ENCODE measurements around the gene ARRB2.

The ARRB2 gene

GRCh38 chr17:4759776-4760236 lies 49.4 kb downstream of the ARRB2 start:
- H2AFZ ChIP-seq (ENCODE audit: low read length): no peak overlapping the region
- H4K20me1 ChIP-seq (ENCODE audit: insufficient read depth, low read length): no peaks in the 10 kb centered on the region
- H3K9me2 ChIP-seq (ENCODE audit: low read depth, low read length): no peaks in the 10 kb centered on the region
- H3K79me2 ChIP-seq (ENCODE audit: insufficient read depth, low read length): no peaks in the 10 kb centered on the region
- H3K9me3 ChIP-seq (ENCODE audit: low read length): no peaks in the 10 kb centered on the region
- no peak overlapping the region for H3K4me2 ChIP-seq (ENCODE audit: low read length)
- no peaks in the 10 kb centered on the region for H3F3A ChIP-seq (ENCODE audit: insufficient read depth, low read length)
- H3K36me3 ChIP-seq (ENCODE audit: insufficient read depth, low read length): no peaks in the 10 kb centered on the region
- H3K4me1 ChIP-seq (ENCODE audit: insufficient read depth, low read length, severe bottlenecking): no peaks in the 10 kb centered on the region
- H3K4me3 ChIP-seq (ENCODE audit: low read depth, low read length, poor library complexity, severe bottlenecking): no peak overlapping the region
- TF ChIP-seq, protein P1, sequence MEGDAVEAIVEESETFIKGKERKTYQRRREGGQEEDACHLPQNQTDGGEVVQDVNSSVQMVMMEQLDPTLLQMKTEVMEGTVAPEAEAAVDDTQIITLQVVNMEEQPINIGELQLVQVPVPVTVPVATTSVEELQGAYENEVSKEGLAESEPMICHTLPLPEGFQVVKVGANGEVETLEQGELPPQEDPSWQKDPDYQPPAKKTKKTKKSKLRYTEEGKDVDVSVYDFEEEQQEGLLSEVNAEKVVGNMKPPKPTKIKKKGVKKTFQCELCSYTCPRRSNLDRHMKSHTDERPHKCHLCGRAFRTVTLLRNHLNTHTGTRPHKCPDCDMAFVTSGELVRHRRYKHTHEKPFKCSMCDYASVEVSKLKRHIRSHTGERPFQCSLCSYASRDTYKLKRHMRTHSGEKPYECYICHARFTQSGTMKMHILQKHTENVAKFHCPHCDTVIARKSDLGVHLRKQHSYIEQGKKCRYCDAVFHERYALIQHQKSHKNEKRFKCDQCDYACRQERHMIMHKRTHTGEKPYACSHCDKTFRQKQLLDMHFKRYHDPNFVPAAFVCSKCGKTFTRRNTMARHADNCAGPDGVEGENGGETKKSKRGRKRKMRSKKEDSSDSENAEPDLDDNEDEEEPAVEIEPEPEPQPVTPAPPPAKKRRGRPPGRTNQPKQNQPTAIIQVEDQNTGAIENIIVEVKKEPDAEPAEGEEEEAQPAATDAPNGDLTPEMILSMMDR (IDR thresholded peaks at IDR 0.05; ENCODE audit: low read length): no peak
- no peak for TF ChIP-seq EZH2 (IDR thresholded peaks at IDR 0.05; ENCODE audit: borderline replicate concordance, low read length)
- no peaks in the 10 kb centered on the region for H3K27me3 ChIP-seq (ENCODE audit: insufficient read depth, low read length)
- H3K27ac ChIP-seq (ENCODE audit: low read depth, low read length, poor library complexity, severe bottlenecking): no peak overlapping the region
- no peak overlapping the region for H3K9ac ChIP-seq (ENCODE audit: low read length)

DNA sequence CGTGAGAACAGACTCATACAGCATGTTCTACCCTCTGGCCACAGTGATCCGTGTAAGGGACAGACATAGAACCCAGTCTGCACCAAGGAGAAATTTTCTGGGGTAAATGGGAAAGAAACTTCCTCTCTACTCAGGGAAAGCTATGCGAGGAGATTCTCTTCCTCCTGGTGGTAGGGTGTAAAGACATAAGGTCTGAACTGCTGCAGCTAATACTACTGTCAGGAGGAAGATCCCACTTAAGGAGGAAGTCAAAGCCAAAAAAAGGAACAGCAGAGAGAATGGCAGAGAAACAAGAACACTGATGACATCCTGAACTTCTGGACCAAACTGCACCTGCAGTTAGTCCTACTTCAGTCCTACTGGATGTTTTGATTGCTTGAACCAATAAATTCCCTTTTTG lies 54.2 kb downstream of the ARRB2 start:
- Histone ChIP-seq H3K36me3 (ENCODE audit: insufficient read depth, low read length) (no peaks in the 10 kb centered on the region), H3K4me3 (ENCODE audit: low read depth, low read length, poor library complexity, severe bottlenecking) (no peak overlapping the region), H3K9ac (ENCODE audit: low read length) (no peak overlapping the region), H2AFZ (ENCODE audit: low read length) (no peak overlapping the region), H3F3A (ENCODE audit: insufficient read depth, low read length) (no peaks in the 10 kb centered on the region), H4K20me1 (ENCODE audit: insufficient read depth, low read length) (no peaks in the 10 kb centered on the region), H3K27me3 (ENCODE audit: insufficient read depth, low read length) (peaks cover 7% of the 10 kb centered on the region; the same call in 1 of the 2 replicates), H3K9me3 (ENCODE audit: low read length) (no peaks in the 10 kb centered on the region), H3K4me1 (ENCODE audit: insufficient read depth, low read length, severe bottlenecking) (no peaks in the 10 kb centered on the region), H3K4me2 (ENCODE audit: low read length) (no peak overlapping the region), H3K79me2 (ENCODE audit: insufficient read depth, low read length) (no peaks in the 10 kb centered on the region), H3K27ac (ENCODE audit: low read depth, low read length, poor library complexity, severe bottlenecking) (no peak overlapping the region), H3K9me2 (ENCODE audit: low read depth, low read length) (no peaks in the 10 kb centered on the region)
- no peak for TF ChIP-seq EZH2 (IDR thresholded peaks at IDR 0.05; ENCODE audit: borderline replicate concordance, low read length)
- TF ChIP-seq, protein P1 (IDR thresholded peaks at IDR 0.05; ENCODE audit: low read length): no peak

DNA sequence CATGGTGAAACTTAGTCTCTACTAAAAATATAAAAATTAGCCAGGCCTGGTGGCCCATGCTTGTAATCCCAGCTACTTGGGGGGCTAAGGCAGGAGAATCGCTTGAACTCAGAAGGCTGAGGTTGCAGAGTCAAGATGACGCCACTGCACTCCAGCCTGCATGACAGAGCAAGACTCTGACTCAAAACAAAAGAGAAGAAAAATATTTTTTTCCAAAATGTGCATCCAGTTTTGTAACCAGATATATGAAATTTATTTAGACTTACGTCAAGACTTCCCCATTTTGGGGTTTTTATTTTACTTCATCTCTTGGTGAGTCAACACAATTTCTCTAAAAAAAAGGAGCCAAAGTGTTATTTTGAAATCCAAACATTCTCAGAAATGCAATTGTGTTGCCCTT lies 55.8 kb downstream of the ARRB2 start:
- Histone ChIP-seq H3K79me2 (ENCODE audit: insufficient read depth, low read length) (no peaks in the 10 kb centered on the region), H3K4me1 (ENCODE audit: insufficient read depth, low read length, severe bottlenecking) (no peaks in the 10 kb centered on the region), H3K27ac (ENCODE audit: low read depth, low read length, poor library complexity, severe bottlenecking) (no peak overlapping the region), H3K4me3 (ENCODE audit: low read depth, low read length, poor library complexity, severe bottlenecking) (no peak overlapping the region), H3F3A (ENCODE audit: insufficient read depth, low read length) (no peaks in the 10 kb centered on the region), H3K9ac (ENCODE audit: low read length) (no peak overlapping the region), H4K20me1 (ENCODE audit: insufficient read depth, low read length) (no peaks in the 10 kb centered on the region), H2AFZ (ENCODE audit: low read length) (no peak overlapping the region), H3K36me3 (ENCODE audit: insufficient read depth, low read length) (no peaks in the 10 kb centered on the region), H3K4me2 (ENCODE audit: low read length) (no peak overlapping the region), H3K9me3 (ENCODE audit: low read length) (no peaks in the 10 kb centered on the region), H3K9me2 (ENCODE audit: low read depth, low read length) (no peaks in the 10 kb centered on the region), H3K27me3 (ENCODE audit: insufficient read depth, low read length) (peaks cover 7% of the 10 kb centered on the region; the same call in 1 of the 2 replicates)
- no peak for TF ChIP-seq EZH2 (IDR thresholded peaks at IDR 0.05; ENCODE audit: borderline replicate concordance, low read length)
- TF ChIP-seq, protein P1 (IDR thresholded peaks at IDR 0.05; ENCODE audit: low read length): no peak

All from OCI-LY1 (cell line).